Ascending aorta (tissue), 2 donors: Measurements from ENCODE around the gene GAL. TPM values are rescaled to one million over a fixed set of nuclear protein-coding genes. Genes with fewer than 3 reads are reported as not detected.

Experiments used
- DNase-seq, 2 donors: peaks; one replicate each; pipeline ENCODE4 v3.0.0-alpha.2; 2019; ENCODE audit warnings: low spot score in 2 of 2
- H3K27ac ChIP-seq, 2 donors: fragments of 200-600 bp; sonication (generic); one replicate each; pipeline ENCODE4 v1.5.1; 2016 to 2017; ENCODE audit warnings: mild to moderate bottlenecking in 1 of 2
- H3K27me3 ChIP-seq: fragments of 200-600 bp; sonication (generic); one replicate; pipeline ENCODE4 v1.5.1; 2017
- H3K36me3 ChIP-seq, 2 donors: fragments of 200-600 bp; sonication (generic); one replicate each; pipeline ENCODE4 v1.5.1; 2016
- H3K4me1 ChIP-seq, 2 donors: fragments of 200-600 bp; sonication (generic); one replicate each; pipeline ENCODE4 v1.5.1; 2016 to 2017; ENCODE audit warnings: mild to moderate bottlenecking in 1 of 2
- H3K4me3 ChIP-seq, 2 donors: fragments of 200-600 bp; sonication (generic); one replicate each; pipeline ENCODE4 v1.5.1; 2016 to 2017; ENCODE audit warnings: mild to moderate bottlenecking in 1 of 2
- H3K9me3 ChIP-seq, 2 donors: fragments of 200-600 bp; sonication (generic); one replicate each; pipeline ENCODE4 v1.5.1; 2016
- CTCF ChIP-seq, 3 experiments: fragments of 200-600 bp in 2 of 3; fragments of 450-650 bp in 1 of 3; sonication (generic) in 2 of 3; IDR thresholded peaks; one replicate each; pipeline ENCODE4 v1.5.1; 2016 to 2019; ENCODE audit warnings: antibody characterized with exemption in 3 of 3, mild to moderate bottlenecking in 1 of 3, moderate library complexity in 1 of 3
- intact Hi-C: fragments of 100-400 bp; cut with DNase I; formaldehyde crosslinking; loops from one replicate; pipeline ENCODE4 v1.15.1; 2023
- total RNA-seq: library from RNA; depleted of rRNA; stranded (reverse); fragments of >200 nt; gene quantifications from one replicate; pipeline ENCODE4 v1.1.0, GENCODE V29; 2016

GAL gene
- total RNA-seq, 1 donor from 2014 or later, result not detected

- Histone ChIP-seq H3K27ac (no peak overlapping the region), H3K9me3 (peaks cover 0 to 5% of the 10 kb centered on the region in 2 donors), H3K27me3 (no peaks in the 10 kb centered on the region), H3K4me3 (no peak overlapping the region), H3K4me1 (no peaks in the 10 kb centered on the region), H3K36me3 (no peaks in the 10 kb centered on the region)
- intact Hi-C loops, result no loop called here
- no peak for DNase-seq
- no peak for TF ChIP-seq CTCF (IDR thresholded peaks at IDR 0.05)
Measured at GRCh38 chr11:68721075-68721474, 36.7 kb downstream of the GAL start.

- Histone ChIP-seq H3K4me1 (no peaks in the 10 kb centered on the region), H3K4me3 (no peak overlapping the region), H3K9me3 (peaks cover 0 to 5% of the 10 kb centered on the region in 2 donors), H3K27ac (no peak overlapping the region), H3K27me3 (no peaks in the 10 kb centered on the region), H3K36me3 (no peaks in the 10 kb centered on the region)
- intact Hi-C loops, result no loop called here
- DNase-seq, result no peak
- TF ChIP-seq CTCF (IDR thresholded peaks at IDR 0.05), result no peak
Measured at GRCh38 chr11:68722143-68722542, 37.8 kb downstream of the GAL start.

- TF ChIP-seq CTCF (IDR thresholded peaks at IDR 0.05), result no peak
- no peaks in the 10 kb centered on the region for H3K27me3 ChIP-seq
- no peaks in the 10 kb centered on the region for H3K36me3 ChIP-seq
- H3K27ac ChIP-seq, result no peak overlapping the region
- no peaks in the 10 kb centered on the region for H3K4me1 ChIP-seq
- intact Hi-C loops, result no loop called here
- H3K9me3 ChIP-seq, result peaks cover 0 to 5% of the 10 kb centered on the region in 2 donors
- no peak overlapping the region for H3K4me3 ChIP-seq
- no peak for DNase-seq
Measured at GRCh38 chr11:68724293-68724692, 39.9 kb downstream of the GAL start.

- no peak overlapping the region for H3K27ac ChIP-seq
- no peaks in the 10 kb centered on the region for H3K27me3 ChIP-seq
- DNase-seq, result no peak
- H3K4me1 ChIP-seq, result no peaks in the 10 kb centered on the region
- intact Hi-C loops, result no loop called here
- no peak for TF ChIP-seq CTCF (IDR thresholded peaks at IDR 0.05)
- H3K4me3 ChIP-seq, result no peak overlapping the region
- no peaks in the 10 kb centered on the region for H3K9me3 ChIP-seq
- H3K36me3 ChIP-seq, result no peaks in the 10 kb centered on the region
Measured at GRCh38 chr11:68727783-68728182, 43.4 kb downstream of the GAL start.

- intact Hi-C loops, result no loop called here
- TF ChIP-seq CTCF (IDR thresholded peaks at IDR 0.05), result no peak
- Histone ChIP-seq H3K4me1 (no peaks in the 10 kb centered on the region), H3K9me3 (no peaks in the 10 kb centered on the region), H3K27ac (no peak overlapping the region), H3K27me3 (no peaks in the 10 kb centered on the region), H3K36me3 (no peaks in the 10 kb centered on the region), H3K4me3 (no peak overlapping the region)
- no peak for DNase-seq
Measured at GRCh38 chr11:68734111-68734510, 49.8 kb downstream of the GAL start.

GRCh38 chr11:68735125-68735524 lies 50.8 kb downstream of the GAL start:
- H3K36me3 ChIP-seq, result no peaks in the 10 kb centered on the region
- no peaks in the 10 kb centered on the region for H3K27me3 ChIP-seq
- TF ChIP-seq CTCF (IDR thresholded peaks at IDR 0.05), result no peak
- H3K27ac ChIP-seq, result no peak overlapping the region
- no peak overlapping the region for H3K4me3 ChIP-seq
- no peaks in the 10 kb centered on the region for H3K4me1 ChIP-seq
- intact Hi-C loops, result no loop called here
- no peak for DNase-seq
- H3K9me3 ChIP-seq, result no peaks in the 10 kb centered on the region
